Measurements from ENCODE around the gene PERCC1.

PERCC1 gene

DNA sequence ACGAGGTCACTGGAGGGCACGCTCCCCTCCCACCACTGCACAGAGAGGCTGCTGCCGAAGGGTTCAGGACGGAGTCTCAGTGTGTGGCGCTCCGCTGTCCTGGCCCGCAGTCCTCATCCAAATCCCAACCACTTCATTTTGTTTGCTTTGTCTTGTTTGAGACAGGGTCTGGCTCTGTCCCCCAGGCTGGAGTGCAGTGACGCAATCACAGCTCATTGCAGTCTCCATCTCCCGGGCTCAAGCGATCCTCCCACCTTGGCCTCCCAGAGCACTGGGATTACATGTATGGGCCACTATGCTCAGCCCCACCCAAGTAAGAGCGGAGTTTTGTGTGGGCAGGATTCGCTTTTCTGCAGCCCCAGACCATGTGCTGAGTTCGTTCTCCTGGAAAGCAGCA is 29.1 kb upstream of the PERCC1 start:
- Histone ChIP-seq H3K27me3 (ENCODE audit: low read length) (no peaks in the 10 kb centered on the region), H3K9ac (ENCODE audit: low read length) (no peak overlapping the region), H3K9me2 (replicated peaks; ENCODE audit: insufficient read depth, low read length) (no peaks in the 10 kb centered on the region), H3K79me2 (ENCODE audit: insufficient read depth, low read length) (no peaks in the 10 kb centered on the region), H2AFZ (ENCODE audit: low read depth, low read length, severe bottlenecking) (no peak overlapping the region), H3F3A (ENCODE audit: insufficient read depth) (no peaks in the 10 kb centered on the region), H3K4me2 (ENCODE audit: low read depth, low read length, poor library complexity, severe bottlenecking) (no peak overlapping the region), H3K36me3 (ENCODE audit: low read length) (no peaks in the 10 kb centered on the region), H4K20me1 (ENCODE audit: low read depth, low read length) (no peaks in the 10 kb centered on the region), H3K9me3 (ENCODE audit: insufficient read depth, low read length) (no peaks in the 10 kb centered on the region), H3K4me3 (ENCODE audit: insufficient read depth, low read length, poor library complexity, severe bottlenecking) (no peak overlapping the region), H3K27ac (ENCODE audit: low read depth, low read length) (no peak overlapping the region)
- no peak for TF ChIP-seq EZH2phosphoT487 (conservative IDR thresholded peaks at IDR 0.05; ENCODE audit: low read length)
- TF ChIP-seq, protein P1, sequence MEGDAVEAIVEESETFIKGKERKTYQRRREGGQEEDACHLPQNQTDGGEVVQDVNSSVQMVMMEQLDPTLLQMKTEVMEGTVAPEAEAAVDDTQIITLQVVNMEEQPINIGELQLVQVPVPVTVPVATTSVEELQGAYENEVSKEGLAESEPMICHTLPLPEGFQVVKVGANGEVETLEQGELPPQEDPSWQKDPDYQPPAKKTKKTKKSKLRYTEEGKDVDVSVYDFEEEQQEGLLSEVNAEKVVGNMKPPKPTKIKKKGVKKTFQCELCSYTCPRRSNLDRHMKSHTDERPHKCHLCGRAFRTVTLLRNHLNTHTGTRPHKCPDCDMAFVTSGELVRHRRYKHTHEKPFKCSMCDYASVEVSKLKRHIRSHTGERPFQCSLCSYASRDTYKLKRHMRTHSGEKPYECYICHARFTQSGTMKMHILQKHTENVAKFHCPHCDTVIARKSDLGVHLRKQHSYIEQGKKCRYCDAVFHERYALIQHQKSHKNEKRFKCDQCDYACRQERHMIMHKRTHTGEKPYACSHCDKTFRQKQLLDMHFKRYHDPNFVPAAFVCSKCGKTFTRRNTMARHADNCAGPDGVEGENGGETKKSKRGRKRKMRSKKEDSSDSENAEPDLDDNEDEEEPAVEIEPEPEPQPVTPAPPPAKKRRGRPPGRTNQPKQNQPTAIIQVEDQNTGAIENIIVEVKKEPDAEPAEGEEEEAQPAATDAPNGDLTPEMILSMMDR (IDR thresholded peaks at IDR 0.05; ENCODE audit: insufficient read depth, low read length, poor library complexity, severe bottlenecking): no peak

DNA sequence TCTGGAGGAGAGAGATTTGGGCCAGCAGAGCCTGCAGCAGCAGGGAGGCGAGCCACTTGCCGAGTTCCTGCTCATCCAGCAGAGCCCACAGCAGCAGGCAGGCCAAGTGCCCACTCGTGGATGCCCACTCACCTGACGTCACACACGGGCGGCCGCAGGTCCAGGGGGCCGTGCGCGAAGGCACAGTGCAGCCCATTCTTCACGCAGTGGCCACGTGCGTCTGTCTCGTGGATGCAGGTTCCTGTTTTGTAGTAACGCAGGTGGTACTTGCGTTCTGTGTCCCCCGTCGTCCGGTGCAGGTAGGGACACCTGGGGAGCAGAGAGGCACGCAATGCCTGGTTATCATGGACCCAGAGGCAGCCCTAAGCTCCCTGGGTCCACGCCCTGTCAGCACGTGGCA is 27.8 kb upstream of the PERCC1 start:
- Histone ChIP-seq H3F3A (ENCODE audit: insufficient read depth) (no peaks in the 10 kb centered on the region), H3K4me2 (ENCODE audit: low read depth, low read length, poor library complexity, severe bottlenecking) (no peak overlapping the region), H3K36me3 (ENCODE audit: low read length) (no peaks in the 10 kb centered on the region)

DNA sequence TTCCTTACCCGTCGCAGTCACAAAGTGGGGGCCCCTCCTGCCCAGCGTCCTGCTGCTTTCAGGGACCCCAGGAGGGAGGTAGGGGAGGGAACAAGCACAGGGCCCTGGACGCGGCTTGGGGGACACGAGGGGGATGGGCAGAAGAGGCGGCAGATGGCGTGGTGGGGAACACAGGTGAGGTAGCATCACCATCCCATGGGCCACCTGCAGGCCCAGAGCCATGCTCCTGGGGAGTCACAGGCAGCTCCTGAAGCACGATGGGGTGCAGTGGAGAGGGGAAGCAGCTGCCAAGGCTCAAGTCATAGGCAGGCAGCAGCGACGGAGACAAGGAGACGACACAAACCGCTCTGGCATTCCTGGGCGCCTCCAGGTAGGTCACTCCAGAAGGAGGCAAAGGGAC is 27.1 kb upstream of the PERCC1 start:
- no peak overlapping the region for H3K27ac ChIP-seq (ENCODE audit: low read depth, low read length)
- no peaks in the 10 kb centered on the region for H3F3A ChIP-seq (ENCODE audit: insufficient read depth)
- H3K9ac ChIP-seq (ENCODE audit: low read length): no peak overlapping the region
- no peak for TF ChIP-seq EZH2phosphoT487 (conservative IDR thresholded peaks at IDR 0.05; ENCODE audit: low read length)
- TF ChIP-seq, protein P1 (IDR thresholded peaks at IDR 0.05; ENCODE audit: insufficient read depth, low read length, poor library complexity, severe bottlenecking): no peak
- no peak overlapping the region for H3K4me2 ChIP-seq (ENCODE audit: low read depth, low read length, poor library complexity, severe bottlenecking)
- no peaks in the 10 kb centered on the region for H3K36me3 ChIP-seq (ENCODE audit: low read length)
- no peaks in the 10 kb centered on the region for H4K20me1 ChIP-seq (ENCODE audit: low read depth, low read length)
- no peaks in the 10 kb centered on the region for H3K9me3 ChIP-seq (ENCODE audit: insufficient read depth, low read length)
- peaks cover 7% of the 10 kb centered on the region; the same call in 1 of the 2 replicates for H3K79me2 ChIP-seq (ENCODE audit: insufficient read depth, low read length)
- H2AFZ ChIP-seq (ENCODE audit: low read depth, low read length, severe bottlenecking): no peak overlapping the region
- H3K9me2 ChIP-seq (replicated peaks; ENCODE audit: insufficient read depth, low read length): no peaks in the 10 kb centered on the region
- H3K4me3 ChIP-seq (ENCODE audit: insufficient read depth, low read length, poor library complexity, severe bottlenecking): no peak overlapping the region
- H3K27me3 ChIP-seq (ENCODE audit: low read length): no peaks in the 10 kb centered on the region

More for the DNA sequence above, 27.8 kb upstream of the PERCC1 start:
- no peaks in the 10 kb centered on the region for H3K27me3 ChIP-seq (ENCODE audit: low read length)
- H3K9me2 ChIP-seq (replicated peaks; ENCODE audit: insufficient read depth, low read length): no peaks in the 10 kb centered on the region
- H4K20me1 ChIP-seq (ENCODE audit: low read depth, low read length): no peaks in the 10 kb centered on the region
- no peak for TF ChIP-seq EZH2phosphoT487 (conservative IDR thresholded peaks at IDR 0.05; ENCODE audit: low read length)
- TF ChIP-seq, protein P1 (IDR thresholded peaks at IDR 0.05; ENCODE audit: insufficient read depth, low read length, poor library complexity, severe bottlenecking): no peak
- no peak overlapping the region for H3K4me3 ChIP-seq (ENCODE audit: insufficient read depth, low read length, poor library complexity, severe bottlenecking)
- H3K9me3 ChIP-seq (ENCODE audit: insufficient read depth, low read length): no peaks in the 10 kb centered on the region
- no peak overlapping the region for H3K9ac ChIP-seq (ENCODE audit: low read length)
- no peak overlapping the region for H2AFZ ChIP-seq (ENCODE audit: low read depth, low read length, severe bottlenecking)
- no peak overlapping the region for H3K27ac ChIP-seq (ENCODE audit: low read depth, low read length)
- peaks cover 7% of the 10 kb centered on the region; the same call in 1 of the 2 replicates for H3K79me2 ChIP-seq (ENCODE audit: insufficient read depth, low read length)

Data from SU-DHL-6 (cell line).